Left ventricle myocardium inferior (tissue), 1 donor: ENCODE results near the gene ARPP19. TPM values are rescaled to one million over a fixed set of nuclear protein-coding genes. Genes with fewer than 3 reads are reported as not detected.
"Not testable (repeated sequence)": the region's sequence is repeated elsewhere in the genome, so short reads cannot be mapped to it uniquely, and the experiment has no call there.

ENCODE experiments used
- DNase-seq: peaks from one replicate; pipeline ENCODE4 v3.0.0-alpha.2; 2020
- H3K27ac ChIP-seq: fragments of 200-600 bp; replicated peaks from 2 replicates; pipeline ENCODE4 v1.8.0; 2021
- H3K27me3 ChIP-seq: fragments of 200-600 bp; 2 replicates; pipeline ENCODE4 v1.8.0; 2021; ENCODE audit warnings: low read depth
- H3K36me3 ChIP-seq: fragments of 200-600 bp; 2 replicates; pipeline ENCODE4 v1.8.0; 2021
- H3K4me1 ChIP-seq: fragments of 200-600 bp; 2 replicates; pipeline ENCODE4 v1.8.0; 2021
- H3K4me3 ChIP-seq: fragments of 200-600 bp; 2 replicates; pipeline ENCODE4 v1.8.0; 2021; ENCODE audit warnings: mild to moderate bottlenecking, moderate library complexity
- H3K9me3 ChIP-seq: fragments of 200-600 bp; replicated peaks from 2 replicates; pipeline ENCODE4 v1.8.0; 2021
- intact Hi-C: fragments of 100-400 bp; cut with micrococcal nuclease; formaldehyde crosslinking; loops from one replicate; pipeline ENCODE4 v1.11.0; 2022
- total RNA-seq: library from RNA; stranded (reverse); fragmentation: NEBNext Ultra II Directional; extraction: Animal tissue kit (Norgen Biotek cat#: 25700); gene quantifications from one replicate; pipeline ENCODE4 v1.2.1, GENCODE V29; 2021
- TF ChIP-seq, protein P1 (sequence below): fragments of 200-600 bp; IDR thresholded peaks from 2 replicates; pipeline ENCODE4 v1.8.0; 2021; ENCODE audit warnings: antibody characterized with exemption, mild to moderate bottlenecking, borderline replicate concordance
- donor health status: DM: no; HTN: yes; CAD: no; lungs with severe emphysema.

Gene ARPP19
- total RNA-seq, 1 donor from 2014 or later, result 162 TPM

DNA sequence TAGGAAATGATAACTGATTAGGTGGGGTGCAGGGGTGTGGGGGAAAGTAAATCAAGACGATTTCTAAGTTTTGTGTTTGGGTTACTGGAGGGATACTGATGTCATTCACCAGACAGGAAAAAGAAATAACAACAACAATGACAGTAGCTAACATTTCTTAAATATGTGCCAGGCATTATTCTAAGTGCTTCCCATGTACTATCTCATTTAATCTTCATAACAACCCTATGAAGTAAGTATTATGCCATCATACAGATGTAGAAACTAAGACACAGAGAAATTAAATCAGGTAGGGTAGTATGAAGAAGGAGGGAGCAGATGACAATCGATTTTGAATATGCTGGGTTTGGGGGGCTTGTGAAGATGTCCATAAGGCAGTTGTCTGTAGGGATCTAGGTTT is 53.5 kb downstream of the ARPP19 start:
- H3K27ac ChIP-seq, result no peak overlapping the region
- H3K4me1 ChIP-seq, result peaks cover 17% of the 10 kb centered on the region

DNA sequence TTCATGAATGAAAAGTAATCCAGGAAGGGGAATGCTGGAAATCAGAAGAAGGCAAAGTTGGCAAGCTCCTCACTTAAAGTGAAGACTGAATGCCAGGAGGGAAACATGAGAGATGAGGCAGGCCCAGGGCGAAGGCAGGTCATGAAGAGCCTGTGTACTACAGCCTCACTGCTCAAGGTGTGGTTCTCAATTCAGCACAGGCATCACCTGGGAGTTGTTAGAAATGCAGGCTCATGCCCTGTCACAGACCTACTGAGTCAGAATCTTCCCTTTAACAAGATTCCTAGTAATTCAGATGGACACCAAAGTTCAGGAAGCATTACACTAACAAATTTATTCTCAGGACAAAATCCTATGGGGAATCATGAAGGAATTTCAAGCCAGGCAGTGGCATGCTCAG is 54.3 kb downstream of the ARPP19 start:
- DNase-seq, result no peak
- intact Hi-C loops, result no loop called here
- TF ChIP-seq, protein P1, sequence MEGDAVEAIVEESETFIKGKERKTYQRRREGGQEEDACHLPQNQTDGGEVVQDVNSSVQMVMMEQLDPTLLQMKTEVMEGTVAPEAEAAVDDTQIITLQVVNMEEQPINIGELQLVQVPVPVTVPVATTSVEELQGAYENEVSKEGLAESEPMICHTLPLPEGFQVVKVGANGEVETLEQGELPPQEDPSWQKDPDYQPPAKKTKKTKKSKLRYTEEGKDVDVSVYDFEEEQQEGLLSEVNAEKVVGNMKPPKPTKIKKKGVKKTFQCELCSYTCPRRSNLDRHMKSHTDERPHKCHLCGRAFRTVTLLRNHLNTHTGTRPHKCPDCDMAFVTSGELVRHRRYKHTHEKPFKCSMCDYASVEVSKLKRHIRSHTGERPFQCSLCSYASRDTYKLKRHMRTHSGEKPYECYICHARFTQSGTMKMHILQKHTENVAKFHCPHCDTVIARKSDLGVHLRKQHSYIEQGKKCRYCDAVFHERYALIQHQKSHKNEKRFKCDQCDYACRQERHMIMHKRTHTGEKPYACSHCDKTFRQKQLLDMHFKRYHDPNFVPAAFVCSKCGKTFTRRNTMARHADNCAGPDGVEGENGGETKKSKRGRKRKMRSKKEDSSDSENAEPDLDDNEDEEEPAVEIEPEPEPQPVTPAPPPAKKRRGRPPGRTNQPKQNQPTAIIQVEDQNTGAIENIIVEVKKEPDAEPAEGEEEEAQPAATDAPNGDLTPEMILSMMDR, result no peak

More for the DNA sequence above, 53.5 kb downstream of the ARPP19 start:
- Histone ChIP-seq H3K36me3 (no peaks in the 10 kb centered on the region), H3K27me3 (no peaks in the 10 kb centered on the region), H3K4me3 (no peak overlapping the region), H3K9me3 (no peaks in the 10 kb centered on the region)
- intact Hi-C loops, result no loop called here
- TF ChIP-seq, protein P1, result no peak
- DNase-seq, result no peak

DNA sequence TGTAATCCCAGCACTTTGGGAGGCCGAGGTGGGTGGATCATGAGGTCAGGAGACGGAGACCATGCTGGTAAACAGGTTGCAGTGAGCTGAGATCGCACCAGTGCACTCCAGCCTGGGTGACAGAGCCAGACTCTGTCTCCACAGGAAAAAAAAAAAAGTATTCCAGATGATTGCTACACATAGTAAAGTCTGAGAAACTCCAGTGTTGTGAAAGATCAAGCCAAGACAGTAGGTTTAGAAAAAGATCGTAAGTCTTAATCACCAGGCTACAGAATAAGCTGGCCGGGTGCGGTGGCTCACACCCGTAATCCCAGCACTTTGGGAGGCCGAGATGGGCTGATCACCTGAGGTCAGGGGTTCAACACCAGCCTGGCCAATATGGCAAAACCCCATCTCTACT is 56.0 kb downstream of the ARPP19 start:
- H3K36me3 ChIP-seq, intact Hi-C loops, DNase-seq, H3K27ac ChIP-seq, H3K27me3 ChIP-seq, H3K4me3 ChIP-seq, H3K9me3 ChIP-seq: not testable (repeated sequence)
- peaks cover 29% of the 10 kb centered on the region for H3K4me1 ChIP-seq

More for the DNA sequence above, 54.3 kb downstream of the ARPP19 start:
- Histone ChIP-seq H3K4me3 (no peak overlapping the region), H3K27ac (no peak overlapping the region), H3K27me3 (no peaks in the 10 kb centered on the region), H3K4me1 (peaks cover 21% of the 10 kb centered on the region), H3K36me3 (no peaks in the 10 kb centered on the region), H3K9me3 (no peaks in the 10 kb centered on the region)

DNA sequence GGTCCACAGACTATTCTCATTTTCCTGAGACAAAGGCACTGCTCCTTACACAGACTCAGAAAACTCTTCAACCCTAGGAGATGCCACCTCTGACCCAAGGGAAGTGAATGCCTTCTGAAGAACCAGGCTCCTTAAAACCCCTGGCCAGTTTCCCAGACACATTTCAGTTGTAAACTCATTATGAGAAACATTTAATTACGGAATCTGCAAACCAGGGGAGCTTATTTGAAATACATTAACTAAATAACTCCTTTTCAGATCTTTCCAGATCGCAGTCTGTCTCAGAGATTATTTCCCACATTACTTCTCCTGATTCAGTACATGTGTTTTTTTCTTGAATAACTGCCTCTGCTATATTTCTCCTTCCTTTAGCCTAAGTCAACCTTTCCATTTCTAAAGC is 57.7 kb downstream of the ARPP19 start:
- H3K4me3 ChIP-seq, result no peak overlapping the region
- no peaks in the 10 kb centered on the region for H3K9me3 ChIP-seq
- no peak overlapping the region for H3K27ac ChIP-seq
- intact Hi-C loops, result no loop called here
- no peak for DNase-seq
- H3K4me1 ChIP-seq, result peaks cover 36% of the 10 kb centered on the region
- H3K36me3 ChIP-seq, result no peaks in the 10 kb centered on the region
- TF ChIP-seq, protein P1, result no peak
- no peaks in the 10 kb centered on the region for H3K27me3 ChIP-seq

DNA sequence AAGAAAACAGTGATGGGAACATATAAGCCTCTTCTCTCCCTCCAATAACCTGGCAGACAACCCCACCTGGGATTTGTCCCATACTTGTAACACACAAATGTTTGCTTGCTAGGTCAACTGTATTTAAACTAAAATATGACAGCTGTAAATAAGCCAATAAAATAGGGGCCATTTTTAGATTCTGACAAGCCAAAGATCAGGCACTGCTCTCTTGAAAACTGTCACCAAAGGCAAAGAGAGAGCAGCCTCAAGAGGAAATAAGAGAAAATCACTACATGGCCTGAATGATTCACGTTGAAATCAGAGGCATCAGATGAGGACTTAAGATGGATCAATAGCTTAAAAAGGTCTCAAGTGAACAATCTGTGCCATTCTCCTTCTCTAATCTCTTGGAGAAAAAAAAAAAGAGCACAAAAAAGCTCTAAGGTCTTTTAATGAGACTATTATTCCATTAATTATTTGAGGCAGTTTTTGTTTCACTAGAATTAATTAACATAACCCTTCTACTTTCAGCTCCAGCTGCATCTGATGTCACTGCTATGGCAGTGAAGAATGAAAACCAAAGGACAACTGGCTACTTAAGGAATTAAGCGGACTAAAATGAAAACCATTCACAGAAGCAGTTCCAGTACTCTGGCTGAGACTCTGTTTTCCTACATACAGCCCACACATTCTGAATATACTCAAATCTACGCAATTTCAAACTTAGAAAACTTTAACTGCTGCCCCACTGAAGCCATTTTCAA is 59.2 kb downstream of the ARPP19 start:
- H3K27me3 ChIP-seq, result no peaks in the 10 kb centered on the region
- intact Hi-C loops, result no loop called here
- H3K27ac ChIP-seq, result no peak overlapping the region

DNA sequence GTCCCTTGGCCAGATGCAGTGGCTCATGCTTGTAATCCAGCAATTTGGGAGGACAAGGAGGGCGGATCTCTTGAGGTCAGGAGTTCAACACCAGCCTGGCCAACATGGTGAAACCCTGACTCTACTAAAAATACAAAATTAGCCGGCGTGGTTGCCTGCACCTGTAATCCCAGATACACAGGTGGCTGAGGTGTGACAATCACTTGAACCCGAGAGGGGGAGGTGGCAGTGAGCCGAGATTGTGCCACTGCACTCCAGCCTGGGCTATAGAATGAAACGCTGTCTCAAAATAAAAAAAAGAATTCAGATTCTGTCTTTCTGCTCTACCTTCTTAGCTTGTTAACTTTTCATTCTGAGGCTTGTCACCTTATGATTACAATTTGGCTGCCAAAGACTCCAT is 62.3 kb downstream of the ARPP19 start:
- Histone ChIP-seq H3K27me3 (no peaks in the 10 kb centered on the region), H3K27ac (no peak overlapping the region), H3K36me3 (no peaks in the 10 kb centered on the region), H3K4me3 (no peak overlapping the region), H3K9me3 (no peaks in the 10 kb centered on the region), H3K4me1 (peaks cover 31% of the 10 kb centered on the region)
- TF ChIP-seq, protein P1, result no peak
- no peak for DNase-seq
- intact Hi-C loops, result no loop called here

More for the DNA sequence above, 59.2 kb downstream of the ARPP19 start:
- no peaks in the 10 kb centered on the region for H3K9me3 ChIP-seq
- H3K4me3 ChIP-seq, result no peak overlapping the region
- peaks cover 31% of the 10 kb centered on the region for H3K4me1 ChIP-seq
- H3K36me3 ChIP-seq, result no peaks in the 10 kb centered on the region
- no peak for DNase-seq
- TF ChIP-seq, protein P1, result no peak
